IMR-90 (cell line): ENCODE data around the gene MAML1. TPM values are rescaled to one million over a fixed set of nuclear protein-coding genes. Genes with fewer than 3 reads are reported as not detected.

Experiments used
- ATAC-seq: fragments of 200-7000 bp; cut with Tn5 transposase; 2 replicates; pipeline ENCODE4 v1.9.1; 2020; ENCODE audit warnings: low read depth, mild to moderate bottlenecking, moderate library complexity
- BruUV-seq: library from RNA; stranded (reverse); fragments of 400-500 nt; replicated peaks from 2 replicates; lab custom pipeline; 2021; lab: Mats Ljungman, UMichigan
- CTCF ChIA-PET: fragments of 300-600 bp; formaldehyde crosslinking; extraction: SDS; loops from one replicate; lab custom pipeline; 2021; ENCODE audit warnings: antibody characterized with exemption; lab: Yijun Ruan, JAX
- POLR2A ChIA-PET: fragments of 300-600 bp; sonication (Branson Sonifier 250); formaldehyde crosslinking; loops from one replicate; lab custom pipeline; 2022; ENCODE audit warnings: antibody characterized with exemption; ENCODE audit not compliant: unreplicated experiment; lab: Charles Lee
- DNase-seq: peaks from one replicate; pipeline ENCODE4 v3.0.0; 2013
- H2AFZ ChIP-seq: replicated peaks from 2 replicates; pipeline ENCODE3; 2013; ENCODE audit warnings: low read length, mild to moderate bottlenecking; ENCODE audit not compliant: poor library complexity
- H2AK5ac ChIP-seq: 2 replicates; pipeline ENCODE4 v1.6.1; 2013; ENCODE audit warnings: low read depth, low read length, inconsistent platforms
- H2AK9ac ChIP-seq: replicated peaks from 2 replicates; pipeline ENCODE3; 2013; ENCODE audit warnings: mild to moderate bottlenecking, low read depth, low read length, moderate library complexity; ENCODE audit not compliant: poor library complexity
- H2BK120ac ChIP-seq: 2 replicates; pipeline ENCODE4 v1.6.1; 2013; ENCODE audit warnings: low read depth, low read length, inconsistent platforms
- H2BK15ac ChIP-seq: 3 replicates; pipeline ENCODE4 v1.6.1; 2013; ENCODE audit warnings: low read depth, low read length, inconsistent platforms
- H2BK20ac ChIP-seq: 2 replicates; pipeline ENCODE4 v1.6.1; 2013; ENCODE audit warnings: low read depth, mild to moderate bottlenecking, inconsistent platforms, low read length, moderate library complexity
- H2BK5ac ChIP-seq: 2 replicates; pipeline ENCODE4 v1.6.1; 2013; ENCODE audit warnings: mild to moderate bottlenecking, low read depth, low read length, inconsistent platforms; ENCODE audit not compliant: poor library complexity, severe bottlenecking
- H3K14ac ChIP-seq: replicated peaks from 2 replicates; pipeline ENCODE4 v1.6.1; 2013; ENCODE audit warnings: low read depth, low read length, inconsistent platforms
- H3K18ac ChIP-seq: 2 replicates; pipeline ENCODE4 v1.6.1; 2013; ENCODE audit warnings: low read depth, low read length, control low read depth
- H3K23ac ChIP-seq: 2 replicates; pipeline ENCODE4 v1.6.1; 2013; ENCODE audit warnings: low read depth, low read length, inconsistent platforms
- H3K27ac ChIP-seq: 2 replicates; pipeline ENCODE4 v1.5.1; 2013; ENCODE audit warnings: mild to moderate bottlenecking, control low read depth, low read length; ENCODE audit not compliant: insufficient read depth
- H3K27me3 ChIP-seq: 2 replicates; pipeline ENCODE4 v1.6.1; 2013; ENCODE audit warnings: low read length; ENCODE audit not compliant: control insufficient read depth, insufficient read depth
- H3K36me3 ChIP-seq: 2 replicates; pipeline ENCODE4 v1.6.1; 2013; ENCODE audit warnings: low read length, mixed read lengths; ENCODE audit not compliant: control insufficient read depth, insufficient read depth
- H3K4ac ChIP-seq: 2 replicates; pipeline ENCODE4 v1.6.1; 2013; ENCODE audit warnings: low read depth, low read length, inconsistent platforms
- H3K4me1 ChIP-seq: 2 replicates; pipeline ENCODE4 v1.6.1; 2013; ENCODE audit warnings: low read length, mixed read lengths; ENCODE audit not compliant: control insufficient read depth, insufficient read depth
- H3K4me2 ChIP-seq: 2 replicates; pipeline ENCODE4 v1.6.1; 2013; ENCODE audit warnings: low read depth, mild to moderate bottlenecking, control low read depth, low read length, moderate library complexity
- H3K4me3 ChIP-seq: 2 replicates; pipeline ENCODE4 v1.5.1; 2013; ENCODE audit warnings: low read depth, mild to moderate bottlenecking, control low read depth, low read length, moderate library complexity; ENCODE audit not compliant: insufficient read depth
- H3K56ac ChIP-seq: 2 replicates; pipeline ENCODE4 v1.6.1; 2013; ENCODE audit warnings: low read length, inconsistent platforms; ENCODE audit not compliant: insufficient read depth; ENCODE audit errors: extremely low read depth
- H3K79me1 ChIP-seq, 2 experiments: 2 replicates each; pipeline ENCODE4 v1.6.1; 2013; ENCODE audit warnings: low read length in 2 of 2, inconsistent platforms in 1 of 2, low read depth in 1 of 2
- H3K9ac ChIP-seq: 2 replicates; pipeline ENCODE4 v1.6.1; 2013; ENCODE audit warnings: low read depth, low read length, control low read depth
- H3K9me1 ChIP-seq: 2 replicates; pipeline ENCODE4 v1.6.1; 2013; ENCODE audit warnings: low read length, inconsistent platforms; ENCODE audit not compliant: insufficient read depth
- H3K9me3 ChIP-seq: 2 replicates; pipeline ENCODE4 v1.6.1; 2013; ENCODE audit warnings: low read length; ENCODE audit not compliant: control insufficient read depth, insufficient read depth
- H4K20me1 ChIP-seq: 2 replicates; pipeline ENCODE4 v1.6.1; 2013; ENCODE audit warnings: low read length, inconsistent platforms; ENCODE audit not compliant: insufficient read depth
- H4K5ac ChIP-seq: 2 replicates; pipeline ENCODE4 v1.6.1; 2013; ENCODE audit warnings: mild to moderate bottlenecking, low read depth, low read length, control low read depth
- H4K8ac ChIP-seq, 2 experiments: 2 replicates each; pipeline ENCODE4 v1.6.1; 2013; ENCODE audit warnings: low read depth in 2 of 2, low read length in 2 of 2, control low read depth in 1 of 2, inconsistent platforms in 1 of 2
- H4K91ac ChIP-seq: 2 replicates; pipeline ENCODE4 v1.6.1; 2013; ENCODE audit warnings: low read depth, low read length, inconsistent platforms; ENCODE audit not compliant: insufficient read depth
- FOS ChIP-seq: fragments of 150-350 bp; IDR thresholded peaks from 2 replicates; pipeline ENCODE4 v1.6.1; 2016; ENCODE audit warnings: low read depth, low read length
- whole genome bisulfite sequencing, 2 experiments: methylation state at CpG; one replicate each; pipeline versions ENCODE4 v1.1.5 to v1.1.7; 2013; ENCODE audit warnings: missing lambda C conversion rate in 2 of 2; ENCODE audit not compliant: insufficient read length in 1 of 2; ENCODE audit errors: extremely low coverage in 2 of 2; 5-methylcytosine and 5-hydroxymethylcytosine counted together
- dilution Hi-C: fragments of 300-500 bp; cut with HindIII; formaldehyde crosslinking; loops from one replicate; pipeline ENCODE4 v1.14.3; 2018; ENCODE audit warnings: low sequenced_read_pairs; ENCODE audit not compliant: unreplicated experiment
- in situ Hi-C: fragments of 300-500 bp; cut with MboI; formaldehyde crosslinking; loops from 3 replicates; pipeline ENCODE4 v1.14.3; 2019; ENCODE audit warnings: low sequenced_read_pairs, inconsistent platforms, mixed read lengths
- intact Hi-C: fragments of 100-400 bp; cut with micrococcal nuclease; formaldehyde crosslinking; loops from 2 replicates; pipeline ENCODE4 v1.10.0; 2022
- polyA plus RNA-seq, 3 experiments: library from polyadenylated mRNA; depleted of rRNA; stranded (reverse); fragments of >200 nt; gene quantifications; 2 replicates each; pipeline ENCODE4 v1.2.3, GENCODE V29; 2012; ENCODE audit warnings: low replicate concordance in 1 of 3
- total RNA-seq: library from RNA; depleted of rRNA; stranded (reverse); fragments of >200 nt; gene quantifications from 2 replicates; pipeline ENCODE4 v1.2.3, GENCODE V29; 2012

MAML1 gene
- total and polyA plus RNA-seq, 2 of the 4 experiments (the other 2 are of a cell fraction) = 4.7 to 10.2 TPM

GRCh38 chr5:179730852-179731251 is 1.8 kb upstream of the MAML1 start:
- no peak overlapping the region; the same call in 1 of the 2 replicates for H3K9ac ChIP-seq
- peak overlapping the region; percentile 59; the same call in 1 of the 2 replicates for H3K27ac ChIP-seq
- no peak overlapping the region for H2AK5ac ChIP-seq
- 0 out of 2 replicates have a peak overlapping the region, but pooled peaks have one; percentile 14 for H3K14ac ChIP-seq
- H3K23ac ChIP-seq = peak overlapping the region; percentile 31; the same call in 1 of the 2 replicates
- peak overlapping the region; percentile 33 for H2BK5ac ChIP-seq
- H4K8ac ChIP-seq = no peak overlapping the region; a peak in 1 of 4 replicates
- H3K4me2 ChIP-seq = no peak overlapping the region
- no TSS peak for BruUV-seq
- H3K4me1 ChIP-seq = peaks cover 9% of the 10 kb centered on the region
- H4K20me1 ChIP-seq = peaks cover 26% of the 10 kb centered on the region
- no peak overlapping the region for H3K18ac ChIP-seq
- peaks cover 27% of the 10 kb centered on the region for H3K36me3 ChIP-seq
- no peak overlapping the region for H2BK120ac ChIP-seq
- in situ Hi-C loops = no loop called here
- H2AK9ac ChIP-seq = no peak overlapping the region
- H3K27me3 ChIP-seq = no peaks in the 10 kb centered on the region
- no peak overlapping the region for H3K56ac ChIP-seq
- no peak for ATAC-seq
- no peak for DNase-seq
- no peak overlapping the region for H2BK15ac ChIP-seq
- intact Hi-C loops = loop anchor here (5.0 kb wide), 1 partner anchor 34 kb away; the partner anchor contains the start of gene CANX
- ChIA-PET CTCF (interaction anchor here (1.0 kb wide), 1 partner anchor 13 kb away, joined by 3 read pairs; no protein-coding TSS in a partner anchor), POLR2A (no interaction called here)
- H3K9me3 ChIP-seq = no peaks in the 10 kb centered on the region
- no peak overlapping the region for H2AFZ ChIP-seq
- peaks cover 10 to 25% of the 10 kb centered on the region in 2 experiments for H3K79me1 ChIP-seq
- WGBS, 2 experiments = no CpG with 5 or more reads among the region's 3 CpGs
- no peak overlapping the region for H2BK20ac ChIP-seq
- H4K91ac ChIP-seq = no peak overlapping the region
- dilution Hi-C loops = no loop called here
- no peak for TF ChIP-seq FOS
- no peak overlapping the region for H4K5ac ChIP-seq
- H3K9me1 ChIP-seq = peaks cover 3% of the 10 kb centered on the region; the same call in 1 of the 2 replicates
- no peak overlapping the region for H3K4ac ChIP-seq
- H3K4me3 ChIP-seq = no peak overlapping the region
